ENCODE results near the gene DGKI. TPM values are rescaled to one million over a fixed set of nuclear protein-coding genes. Genes with fewer than 3 reads are reported as not detected.

The DGKI gene
- total and polyA plus RNA-seq, 4 donors: 0.01 to 0.37 (median 0.31) TPM

DNA sequence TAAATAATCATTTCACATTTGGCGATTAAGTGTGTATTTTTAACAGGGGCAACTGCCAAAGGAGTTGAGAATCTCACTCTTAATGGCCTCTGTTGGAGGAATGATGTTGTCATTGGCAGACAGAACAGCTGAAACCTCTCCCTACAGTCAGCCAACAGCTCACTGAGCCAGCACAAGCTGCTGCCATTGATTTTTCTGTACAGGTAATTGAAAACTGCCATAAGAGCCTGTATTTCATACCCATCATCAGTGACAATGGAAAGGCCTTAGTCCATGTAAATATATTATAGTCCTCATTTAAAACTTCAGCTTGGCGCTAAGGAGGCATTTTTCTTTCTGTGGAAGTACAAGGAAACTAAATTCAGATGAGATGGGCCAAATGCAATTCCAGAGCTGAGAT is 475.2 kb downstream of the DGKI start:
- Histone ChIP-seq H3K4me3 (ENCODE audit: low read depth in 1 of 3, low read length in 3 of 3) (no peak overlapping the region), H3K9ac (ENCODE audit: low read depth in 1 of 2, low read length in 2 of 2) (no peak overlapping the region), H3K4me1 (ENCODE audit: control insufficient read depth in 4 of 4, insufficient read depth in 4 of 4, low read length in 3 of 4) (no peaks in the 10 kb centered on the region), H3K9me3 (ENCODE audit: control insufficient read depth in 4 of 4, low read length in 3 of 4) (no peaks in the 10 kb centered on the region), H3K27me3 (ENCODE audit: control insufficient read depth in 4 of 4, insufficient read depth in 4 of 4, low read length in 3 of 4) (no peaks in the 10 kb centered on the region), H3K27ac (ENCODE audit: low read depth in 1 of 2, low read length in 2 of 2) (no peak overlapping the region), H3K36me3 (ENCODE audit: control insufficient read depth in 4 of 4, insufficient read depth in 3 of 4, low read depth in 1 of 4, low read length in 3 of 4) (no peaks in the 10 kb centered on the region)
- WGBS: 81% methylated on average over 2 of the region's 2 CpGs
- TF ChIP-seq NR2F2 (IDR thresholded peaks at IDR 0.05): no peak
- TF ChIP-seq HNF4A (conservative IDR thresholded peaks at IDR 0.05): no peak
- no peak for TF ChIP-seq REST (IDR thresholded peaks at IDR 0.05)
- TF ChIP-seq HNF4G (IDR thresholded peaks at IDR 0.05): no peak
- TF ChIP-seq ATF3 (IDR thresholded peaks at IDR 0.05): no peak
- TF ChIP-seq FOXA1 (IDR thresholded peaks at IDR 0.05): no peak
- TF ChIP-seq RAD21 (IDR thresholded peaks at IDR 0.05): no peak
- TF ChIP-seq RXRA (IDR thresholded peaks at IDR 0.05): no peak
- TF ChIP-seq, protein P1, sequence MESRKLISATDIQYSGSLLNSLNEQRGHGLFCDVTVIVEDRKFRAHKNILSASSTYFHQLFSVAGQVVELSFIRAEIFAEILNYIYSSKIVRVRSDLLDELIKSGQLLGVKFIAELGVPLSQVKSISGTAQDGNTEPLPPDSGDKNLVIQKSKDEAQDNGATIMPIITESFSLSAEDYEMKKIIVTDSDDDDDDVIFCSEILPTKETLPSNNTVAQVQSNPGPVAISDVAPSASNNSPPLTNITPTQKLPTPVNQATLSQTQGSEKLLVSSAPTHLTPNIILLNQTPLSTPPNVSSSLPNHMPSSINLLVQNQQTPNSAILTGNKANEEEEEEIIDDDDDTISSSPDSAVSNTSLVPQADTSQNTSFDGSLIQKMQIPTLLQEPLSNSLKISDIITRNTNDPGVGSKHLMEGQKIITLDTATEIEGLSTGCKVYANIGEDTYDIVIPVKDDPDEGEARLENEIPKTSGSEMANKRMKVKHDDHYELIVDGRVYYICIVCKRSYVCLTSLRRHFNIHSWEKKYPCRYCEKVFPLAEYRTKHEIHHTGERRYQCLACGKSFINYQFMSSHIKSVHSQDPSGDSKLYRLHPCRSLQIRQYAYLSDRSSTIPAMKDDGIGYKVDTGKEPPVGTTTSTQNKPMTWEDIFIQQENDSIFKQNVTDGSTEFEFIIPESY (IDR thresholded peaks at IDR 0.05): no peak
- no peak for TF ChIP-seq SP1 (IDR thresholded peaks at IDR 0.05)
- no peak for TF ChIP-seq TAF1 (conservative IDR thresholded peaks at IDR 0.05)
- TF ChIP-seq YY1 (IDR thresholded peaks at IDR 0.05): no peak
- TF ChIP-seq, protein P2, sequence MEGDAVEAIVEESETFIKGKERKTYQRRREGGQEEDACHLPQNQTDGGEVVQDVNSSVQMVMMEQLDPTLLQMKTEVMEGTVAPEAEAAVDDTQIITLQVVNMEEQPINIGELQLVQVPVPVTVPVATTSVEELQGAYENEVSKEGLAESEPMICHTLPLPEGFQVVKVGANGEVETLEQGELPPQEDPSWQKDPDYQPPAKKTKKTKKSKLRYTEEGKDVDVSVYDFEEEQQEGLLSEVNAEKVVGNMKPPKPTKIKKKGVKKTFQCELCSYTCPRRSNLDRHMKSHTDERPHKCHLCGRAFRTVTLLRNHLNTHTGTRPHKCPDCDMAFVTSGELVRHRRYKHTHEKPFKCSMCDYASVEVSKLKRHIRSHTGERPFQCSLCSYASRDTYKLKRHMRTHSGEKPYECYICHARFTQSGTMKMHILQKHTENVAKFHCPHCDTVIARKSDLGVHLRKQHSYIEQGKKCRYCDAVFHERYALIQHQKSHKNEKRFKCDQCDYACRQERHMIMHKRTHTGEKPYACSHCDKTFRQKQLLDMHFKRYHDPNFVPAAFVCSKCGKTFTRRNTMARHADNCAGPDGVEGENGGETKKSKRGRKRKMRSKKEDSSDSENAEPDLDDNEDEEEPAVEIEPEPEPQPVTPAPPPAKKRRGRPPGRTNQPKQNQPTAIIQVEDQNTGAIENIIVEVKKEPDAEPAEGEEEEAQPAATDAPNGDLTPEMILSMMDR (IDR thresholded peaks at IDR 0.05; ENCODE audit: low read depth, low read length, missing input control): no peak
- no peak for TF ChIP-seq GABPA (IDR thresholded peaks at IDR 0.05 in 1 of 2, conservative IDR thresholded peaks at IDR 0.05 in 1 of 2)
- no peak for TF ChIP-seq JUND (IDR thresholded peaks at IDR 0.05)
- TF ChIP-seq MAX (IDR thresholded peaks at IDR 0.05): no peak
- no peak for TF ChIP-seq FOXA2 (IDR thresholded peaks at IDR 0.05)
- DNase-seq (ENCODE audit: low spot score): no peak

DNA sequence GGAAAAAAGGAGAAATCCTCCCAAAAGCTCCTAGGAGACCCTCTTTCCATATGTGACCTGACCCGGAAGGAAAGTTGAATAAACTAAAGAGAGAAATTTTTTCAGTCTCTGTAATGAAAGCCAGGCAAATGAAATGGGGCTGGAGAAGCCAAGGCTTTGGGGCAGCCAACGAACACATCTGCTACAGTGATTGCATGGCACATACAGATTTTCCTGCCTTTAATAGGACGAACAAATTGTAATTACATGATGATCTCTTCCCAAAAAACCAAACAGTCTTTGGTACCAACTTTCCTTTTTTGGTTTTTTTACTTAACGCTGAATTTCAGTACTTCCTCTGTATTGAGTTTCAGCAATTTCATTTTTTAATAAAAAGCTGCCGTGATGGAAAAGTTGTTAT is 479.8 kb downstream of the DGKI start:
- H3K9me3 ChIP-seq (ENCODE audit: control insufficient read depth in 4 of 4, low read length in 3 of 4): no peaks in the 10 kb centered on the region
- H3K27me3 ChIP-seq (ENCODE audit: control insufficient read depth in 4 of 4, insufficient read depth in 4 of 4, low read length in 3 of 4): no peaks in the 10 kb centered on the region
- no peak overlapping the region for H3K4me3 ChIP-seq (ENCODE audit: low read depth in 1 of 3, low read length in 3 of 3)
- no peaks in the 10 kb centered on the region for H3K4me1 ChIP-seq (ENCODE audit: control insufficient read depth in 4 of 4, insufficient read depth in 4 of 4, low read length in 3 of 4)
- no peak for DNase-seq (ENCODE audit: low spot score)
- no peaks in the 10 kb centered on the region for H3K36me3 ChIP-seq (ENCODE audit: control insufficient read depth in 4 of 4, insufficient read depth in 3 of 4, low read depth in 1 of 4, low read length in 3 of 4)
- no peak overlapping the region for H3K27ac ChIP-seq (ENCODE audit: low read depth in 1 of 2, low read length in 2 of 2)
- no peak overlapping the region for H3K9ac ChIP-seq (ENCODE audit: low read depth in 1 of 2, low read length in 2 of 2)
- WGBS: 77% methylated on average over 5 of the region's 5 CpGs
- TF ChIP-seq YY1 (IDR thresholded peaks at IDR 0.05): no peak
- no peak for TF ChIP-seq RXRA (IDR thresholded peaks at IDR 0.05)
- TF ChIP-seq FOXA1 (IDR thresholded peaks at IDR 0.05): no peak
- TF ChIP-seq MAX (IDR thresholded peaks at IDR 0.05): no peak
- TF ChIP-seq FOXA2 (IDR thresholded peaks at IDR 0.05): no peak
- no peak for TF ChIP-seq SP1 (IDR thresholded peaks at IDR 0.05)
- no peak for TF ChIP-seq ATF3 (IDR thresholded peaks at IDR 0.05)
- no peak for TF ChIP-seq REST (IDR thresholded peaks at IDR 0.05)
- TF ChIP-seq NR2F2 (IDR thresholded peaks at IDR 0.05): no peak
- TF ChIP-seq JUND (IDR thresholded peaks at IDR 0.05): no peak
- no peak for TF ChIP-seq EGR1 (IDR thresholded peaks at IDR 0.05; ENCODE audit: low read depth in 2 of 2)
- TF ChIP-seq HNF4A (conservative IDR thresholded peaks at IDR 0.05): no peak
